Measurements from ENCODE around the gene CNTN4. TPM values are rescaled to one million over a fixed set of nuclear protein-coding genes. Genes with fewer than 3 reads are reported as not detected.

Gene CNTN4
- total RNA-seq, 6 experiments from 2014 or later: 1.5 to 3.9 (median 1.7) TPM

GRCh38 chr3:2246873-2247648, 148.4 kb downstream of the CNTN4 start:
- Histone ChIP-seq H3K27me3 (no peaks in the 10 kb centered on the region), H3K4me3 (no peak overlapping the region), H3K9me3 (no peaks in the 10 kb centered on the region), H3K36me3 (no peaks in the 10 kb centered on the region), H3K27ac (no peak overlapping the region), H3K4me1 (no peaks in the 10 kb centered on the region)
- intact Hi-C loops (cut with DNase I): no loop called here
- no peak for DNase-seq
- TF ChIP-seq CTCF (IDR thresholded peaks at IDR 0.05): no peak
- TF ChIP-seq POLR2A (IDR thresholded peaks at IDR 0.05): no peak
- 49% methylated on average over 6 of the region's 6 CpGs for WGBS (ENCODE audit: insufficient coverage, low coverage, low lambda C conversion rate, missing lambda C conversion rate)
- no peak for ATAC-seq

DNA sequence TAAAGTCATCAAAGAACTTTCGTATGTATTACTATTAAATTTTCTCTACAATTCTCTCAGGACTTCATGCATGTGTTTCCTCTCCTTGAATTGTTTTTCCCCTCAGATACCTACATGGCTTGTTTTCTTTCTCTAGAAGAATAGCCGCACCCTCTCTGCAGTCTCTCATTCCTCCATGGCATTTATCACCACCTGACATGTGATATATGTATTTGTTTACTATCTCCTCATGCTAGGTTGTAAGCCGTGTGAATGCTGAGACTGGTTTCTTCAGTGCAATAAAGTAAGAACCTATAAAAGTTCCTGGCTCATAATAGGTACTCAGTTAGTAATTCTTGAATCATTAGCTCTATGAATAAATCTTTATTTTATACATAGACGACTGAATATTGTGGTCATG, 149.2 kb downstream of the CNTN4 start:
- ATAC-seq: no peak
- 32% methylated on average over 4 of the region's 4 CpGs for WGBS (ENCODE audit: insufficient coverage, low coverage, low lambda C conversion rate, missing lambda C conversion rate)
- Histone ChIP-seq H3K4me3 (no peak overlapping the region), H3K36me3 (no peaks in the 10 kb centered on the region), H3K9me3 (no peaks in the 10 kb centered on the region), H3K27ac (no peak overlapping the region), H3K27me3 (no peaks in the 10 kb centered on the region), H3K4me1 (no peaks in the 10 kb centered on the region)
- DNase-seq: no peak
- no peak for TF ChIP-seq POLR2A (IDR thresholded peaks at IDR 0.05)
- TF ChIP-seq CTCF (IDR thresholded peaks at IDR 0.05): no peak
- intact Hi-C loops (cut with DNase I): no loop called here

- WGBS (ENCODE audit: insufficient coverage, low coverage, low lambda C conversion rate, missing lambda C conversion rate): 47% methylated on average over 3 of the region's 3 CpGs
- Histone ChIP-seq H3K4me1 (no peaks in the 10 kb centered on the region), H3K36me3 (no peaks in the 10 kb centered on the region), H3K27ac (no peak overlapping the region), H3K9me3 (no peaks in the 10 kb centered on the region), H3K4me3 (no peak overlapping the region), H3K27me3 (no peaks in the 10 kb centered on the region)
- ATAC-seq (no peak), DNase-seq (no peak)
- intact Hi-C loops (cut with DNase I): no loop called here
- no peak for TF ChIP-seq CTCF (IDR thresholded peaks at IDR 0.05)
- TF ChIP-seq POLR2A (IDR thresholded peaks at IDR 0.05): no peak
Measured at GRCh38 chr3:2250783-2251182, 152.1 kb downstream of the CNTN4 start.

GRCh38 chr3:2261747-2262146, 163.1 kb downstream of the CNTN4 start:
- no peak for ATAC-seq
- Histone ChIP-seq H3K27ac (no peak overlapping the region), H3K27me3 (no peaks in the 10 kb centered on the region), H3K4me3 (no peak overlapping the region), H3K9me3 (no peaks in the 10 kb centered on the region), H3K36me3 (no peaks in the 10 kb centered on the region), H3K4me1 (no peaks in the 10 kb centered on the region)
- intact Hi-C loops (cut with DNase I): no loop called here
- 38% methylated on average over 3 of the region's 3 CpGs for WGBS (ENCODE audit: insufficient coverage, low coverage, low lambda C conversion rate, missing lambda C conversion rate)
- TF ChIP-seq CTCF (IDR thresholded peaks at IDR 0.05) (no peak), POLR2A (IDR thresholded peaks at IDR 0.05) (no peak)
- DNase-seq: no peak

Measured in right lobe of liver (tissue), 6 donors.